Osteoblast (primary cell): ENCODE results near the gene ABCC3. TPM values are rescaled to one million over a fixed set of nuclear protein-coding genes. Genes with fewer than 3 reads are reported as not detected.
"Not testable (repeated sequence)": the region's sequence is repeated elsewhere in the genome, so short reads cannot be mapped to it uniquely, and the experiment has no call there.

ENCODE experiments used
- DNase-seq: peaks from one replicate; pipeline ENCODE4 v3.0.0; 2011; ENCODE audit warnings: low spot score, mixed read lengths; ENCODE audit not compliant: insufficient read length; ENCODE audit errors: missing footprints
- H2AFZ ChIP-seq: 2 replicates; pipeline ENCODE4 v1.6.0; 2011; ENCODE audit warnings: mild to moderate bottlenecking, low read length
- H3K27ac ChIP-seq: 2 replicates; pipeline ENCODE4 v1.5.1; 2011; ENCODE audit warnings: mild to moderate bottlenecking, low read depth, low read length, moderate library complexity
- H3K27me3 ChIP-seq: 2 replicates; pipeline ENCODE4 v1.6.0; 2012; ENCODE audit warnings: mild to moderate bottlenecking, control low read depth, inconsistent platforms, low read length, moderate library complexity; ENCODE audit not compliant: insufficient read depth
- H3K36me3 ChIP-seq: 2 replicates; pipeline ENCODE4 v1.5.1; 2011; ENCODE audit warnings: mild to moderate bottlenecking, low read length, control low read depth, moderate library complexity; ENCODE audit not compliant: insufficient read depth
- H3K4me1 ChIP-seq: 2 replicates; pipeline ENCODE4 v1.5.1; 2011; ENCODE audit warnings: mild to moderate bottlenecking, low read length, control low read depth, moderate library complexity; ENCODE audit not compliant: insufficient read depth
- H3K4me2 ChIP-seq: 2 replicates; pipeline ENCODE4 v1.6.0; 2011; ENCODE audit warnings: mild to moderate bottlenecking, low read length; ENCODE audit not compliant: insufficient read depth
- H3K4me3 ChIP-seq: fragments of 200-600 bp; sonication (generic); 3 replicates; pipeline ENCODE4 v1.5.1; 2012; ENCODE audit warnings: mild to moderate bottlenecking, low read length, inconsistent platforms; ENCODE audit not compliant: insufficient read depth
- H3K79me2 ChIP-seq: 2 replicates; pipeline ENCODE4 v1.6.0; 2012; ENCODE audit warnings: mild to moderate bottlenecking, low read length, control low read depth, inconsistent platforms; ENCODE audit not compliant: insufficient read depth
- H3K9me3 ChIP-seq: 2 replicates; pipeline ENCODE4 v1.5.1; 2011; ENCODE audit warnings: low read depth, low read length, control low read depth
- H4K20me1 ChIP-seq: 2 replicates; pipeline ENCODE4 v1.6.0; 2012; ENCODE audit warnings: mild to moderate bottlenecking, low read length, control low read depth; ENCODE audit not compliant: insufficient read depth
- total RNA-seq: library from RNA; depleted of rRNA; stranded (reverse); fragments of >200 nt; gene quantifications from 2 replicates; pipeline ENCODE4 v1.2.3, GENCODE V29; 2012
- TF ChIP-seq, protein P1 (sequence below): IDR thresholded peaks from 2 replicates; pipeline ENCODE4 v1.5.1; 2011; ENCODE audit warnings: mild to moderate bottlenecking, low read depth, low read length, moderate library complexity; ENCODE audit errors: extremely low read depth

The ABCC3 gene
- total RNA-seq, 1 donor: 28.6 TPM

DNA sequence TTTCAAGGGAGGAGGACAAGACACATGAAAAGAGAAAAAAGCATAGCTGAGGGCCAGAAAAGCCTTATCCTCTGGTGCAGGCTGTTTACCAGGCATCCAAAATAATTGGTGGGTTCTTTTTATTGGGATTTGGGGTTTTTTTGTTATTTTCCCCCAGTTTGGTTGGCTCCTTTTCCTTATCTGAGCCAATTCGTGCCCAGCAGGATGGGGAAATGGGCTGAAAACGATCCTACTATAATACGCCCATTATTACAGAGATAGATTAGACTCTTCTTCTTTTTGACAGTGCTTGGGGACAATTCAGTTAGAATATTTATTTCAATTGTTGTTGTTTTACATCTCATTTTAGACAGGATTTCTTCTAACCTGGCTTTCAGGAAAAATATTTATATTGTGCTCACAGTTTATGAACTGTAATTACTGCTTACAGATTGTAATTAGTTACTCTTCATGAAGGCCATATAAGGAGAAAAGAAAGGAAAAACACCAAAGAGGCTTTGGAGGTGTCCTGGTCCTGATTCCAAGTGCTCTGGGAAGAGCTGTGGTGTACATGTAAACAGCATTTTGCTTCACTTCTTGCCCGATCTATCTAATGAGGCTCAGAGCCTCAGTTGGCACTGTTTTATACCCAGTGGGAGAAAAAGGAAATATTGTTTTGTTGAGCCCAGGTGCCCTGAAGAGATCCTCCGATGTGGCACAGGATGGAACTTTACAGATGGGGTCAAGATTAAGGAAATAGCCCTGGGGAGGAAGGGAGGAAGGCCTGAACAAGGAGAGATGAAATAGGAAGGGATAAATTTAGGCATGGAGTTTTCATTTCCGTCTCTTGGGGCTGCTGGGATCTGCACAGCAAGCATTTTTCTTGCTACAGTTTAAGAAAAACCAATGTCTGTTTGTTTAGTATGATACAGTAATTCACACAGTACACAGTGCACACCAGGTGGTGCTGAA lies 73.6 kb downstream of the ABCC3 start:
- TF ChIP-seq, protein P1, sequence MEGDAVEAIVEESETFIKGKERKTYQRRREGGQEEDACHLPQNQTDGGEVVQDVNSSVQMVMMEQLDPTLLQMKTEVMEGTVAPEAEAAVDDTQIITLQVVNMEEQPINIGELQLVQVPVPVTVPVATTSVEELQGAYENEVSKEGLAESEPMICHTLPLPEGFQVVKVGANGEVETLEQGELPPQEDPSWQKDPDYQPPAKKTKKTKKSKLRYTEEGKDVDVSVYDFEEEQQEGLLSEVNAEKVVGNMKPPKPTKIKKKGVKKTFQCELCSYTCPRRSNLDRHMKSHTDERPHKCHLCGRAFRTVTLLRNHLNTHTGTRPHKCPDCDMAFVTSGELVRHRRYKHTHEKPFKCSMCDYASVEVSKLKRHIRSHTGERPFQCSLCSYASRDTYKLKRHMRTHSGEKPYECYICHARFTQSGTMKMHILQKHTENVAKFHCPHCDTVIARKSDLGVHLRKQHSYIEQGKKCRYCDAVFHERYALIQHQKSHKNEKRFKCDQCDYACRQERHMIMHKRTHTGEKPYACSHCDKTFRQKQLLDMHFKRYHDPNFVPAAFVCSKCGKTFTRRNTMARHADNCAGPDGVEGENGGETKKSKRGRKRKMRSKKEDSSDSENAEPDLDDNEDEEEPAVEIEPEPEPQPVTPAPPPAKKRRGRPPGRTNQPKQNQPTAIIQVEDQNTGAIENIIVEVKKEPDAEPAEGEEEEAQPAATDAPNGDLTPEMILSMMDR: no peak
- Histone ChIP-seq H3K4me3 (peak overlapping the region; percentile 89), H3K27ac (peak overlapping the region; percentile 96), H3K9me3 (no peaks in the 10 kb centered on the region), H2AFZ (peak overlapping the region; percentile 75), H3K79me2 (peaks cover 47% of the 10 kb centered on the region), H3K36me3 (peaks cover 6% of the 10 kb centered on the region), H3K27me3 (no peaks in the 10 kb centered on the region), H4K20me1 (peaks cover 3% of the 10 kb centered on the region), H3K4me2 (peak overlapping the region; percentile 84), H3K4me1 (peaks cover 23% of the 10 kb centered on the region)
- DNase-seq: peak; percentile 83

DNA sequence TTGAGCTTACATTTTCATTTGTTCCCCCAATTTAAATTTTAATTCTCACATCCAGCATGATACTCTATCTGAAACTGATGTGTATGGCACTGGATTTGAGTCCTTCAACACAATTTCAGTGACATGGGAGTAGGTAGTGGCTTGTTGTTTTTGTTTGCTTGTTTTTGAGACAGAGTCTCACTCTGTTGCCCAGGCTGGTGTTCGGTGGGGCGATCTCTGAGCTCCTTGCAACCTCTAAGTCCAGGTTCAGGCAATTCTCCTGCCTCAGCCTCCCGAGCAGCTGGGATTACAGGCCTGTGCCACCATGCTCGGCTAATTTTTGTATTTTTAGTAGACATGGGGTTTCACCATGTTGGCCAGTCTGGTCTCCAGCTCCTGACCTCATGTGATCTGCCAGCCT lies 74.4 kb downstream of the ABCC3 start:
- H3K79me2 ChIP-seq: peaks cover 40% of the 10 kb centered on the region
- not testable (repeated sequence) for H3K36me3 ChIP-seq, H3K9me3 ChIP-seq, DNase-seq, H3K27me3 ChIP-seq, H4K20me1 ChIP-seq
- peak overlapping the region; percentile 84 for H3K4me2 ChIP-seq
- peak overlapping the region; percentile 96 for H3K27ac ChIP-seq
- peak overlapping the region; percentile 75 for H2AFZ ChIP-seq
- peaks cover 23% of the 10 kb centered on the region for H3K4me1 ChIP-seq
- H3K4me3 ChIP-seq: peak overlapping the region; percentile 89

DNA sequence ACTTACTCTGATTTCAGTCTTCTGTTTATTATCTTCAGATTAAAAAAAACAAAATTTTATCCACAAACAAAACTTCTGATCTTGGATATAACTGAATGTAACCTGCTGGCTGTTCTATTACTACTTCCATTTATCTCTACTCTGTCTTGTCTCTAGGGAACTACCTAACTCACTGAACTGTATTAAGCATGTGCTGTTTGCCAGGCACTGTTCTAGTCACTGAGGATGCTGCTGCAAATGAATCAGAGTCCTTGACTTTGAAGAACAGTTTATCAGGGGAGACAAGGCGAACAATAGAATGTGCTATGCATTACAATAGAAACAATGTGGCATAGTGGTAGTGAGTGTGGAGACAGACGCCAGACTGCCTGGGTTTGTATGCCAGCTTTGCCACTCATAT lies 75.3 kb downstream of the ABCC3 start:
- no peak overlapping the region for H3K4me2 ChIP-seq
- H3K4me3 ChIP-seq: no peak overlapping the region
- H3K27ac ChIP-seq: no peak overlapping the region
- H3K4me1 ChIP-seq: peaks cover 23% of the 10 kb centered on the region
- H2AFZ ChIP-seq: no peak overlapping the region
- DNase-seq: no peak
- H3K79me2 ChIP-seq: peaks cover 31% of the 10 kb centered on the region
- H3K36me3 ChIP-seq: peaks cover 6% of the 10 kb centered on the region
- no peaks in the 10 kb centered on the region for H3K9me3 ChIP-seq
- no peaks in the 10 kb centered on the region for H4K20me1 ChIP-seq
- TF ChIP-seq, protein P1: no peak
- no peaks in the 10 kb centered on the region for H3K27me3 ChIP-seq

DNA sequence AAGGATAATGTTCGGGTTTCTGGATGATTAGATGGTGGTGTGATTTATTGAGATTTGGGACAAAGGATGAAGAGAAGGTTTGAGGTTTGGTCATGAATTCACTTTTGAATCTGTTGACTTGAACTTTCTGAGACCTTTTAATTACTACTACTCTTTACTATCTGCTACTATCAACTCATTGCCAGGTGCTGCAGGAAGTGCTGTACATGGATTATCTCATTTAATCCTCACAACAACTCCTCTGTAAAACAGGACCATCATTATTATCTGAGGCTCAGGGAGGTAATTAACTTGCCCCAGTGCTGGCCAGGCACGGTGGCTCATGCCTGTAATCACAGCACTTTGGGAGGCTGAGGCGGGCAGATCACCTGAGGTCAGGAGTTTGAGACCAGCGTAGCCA lies 76.0 kb downstream of the ABCC3 start:
- H3K27me3 ChIP-seq: no peaks in the 10 kb centered on the region
- peaks cover 3% of the 10 kb centered on the region for H3K36me3 ChIP-seq
- H3K4me1 ChIP-seq: peaks cover 23% of the 10 kb centered on the region
- no peak for DNase-seq
- H3K4me3 ChIP-seq: no peak overlapping the region
- H3K27ac ChIP-seq: no peak overlapping the region
- no peaks in the 10 kb centered on the region for H3K9me3 ChIP-seq
- H3K4me2 ChIP-seq: no peak overlapping the region
- H2AFZ ChIP-seq: no peak overlapping the region
- TF ChIP-seq, protein P1: no peak
- H4K20me1 ChIP-seq: no peaks in the 10 kb centered on the region
- H3K79me2 ChIP-seq: peaks cover 24% of the 10 kb centered on the region
